ENCODE data around the gene MPV17.
"Not testable (repeated sequence)": the region's sequence is repeated elsewhere in the genome, so short reads cannot be mapped to it uniquely, and the experiment has no call there.

The MPV17 gene, protein sequence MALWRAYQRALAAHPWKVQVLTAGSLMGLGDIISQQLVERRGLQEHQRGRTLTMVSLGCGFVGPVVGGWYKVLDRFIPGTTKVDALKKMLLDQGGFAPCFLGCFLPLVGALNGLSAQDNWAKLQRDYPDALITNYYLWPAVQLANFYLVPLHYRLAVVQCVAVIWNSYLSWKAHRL

DNA sequence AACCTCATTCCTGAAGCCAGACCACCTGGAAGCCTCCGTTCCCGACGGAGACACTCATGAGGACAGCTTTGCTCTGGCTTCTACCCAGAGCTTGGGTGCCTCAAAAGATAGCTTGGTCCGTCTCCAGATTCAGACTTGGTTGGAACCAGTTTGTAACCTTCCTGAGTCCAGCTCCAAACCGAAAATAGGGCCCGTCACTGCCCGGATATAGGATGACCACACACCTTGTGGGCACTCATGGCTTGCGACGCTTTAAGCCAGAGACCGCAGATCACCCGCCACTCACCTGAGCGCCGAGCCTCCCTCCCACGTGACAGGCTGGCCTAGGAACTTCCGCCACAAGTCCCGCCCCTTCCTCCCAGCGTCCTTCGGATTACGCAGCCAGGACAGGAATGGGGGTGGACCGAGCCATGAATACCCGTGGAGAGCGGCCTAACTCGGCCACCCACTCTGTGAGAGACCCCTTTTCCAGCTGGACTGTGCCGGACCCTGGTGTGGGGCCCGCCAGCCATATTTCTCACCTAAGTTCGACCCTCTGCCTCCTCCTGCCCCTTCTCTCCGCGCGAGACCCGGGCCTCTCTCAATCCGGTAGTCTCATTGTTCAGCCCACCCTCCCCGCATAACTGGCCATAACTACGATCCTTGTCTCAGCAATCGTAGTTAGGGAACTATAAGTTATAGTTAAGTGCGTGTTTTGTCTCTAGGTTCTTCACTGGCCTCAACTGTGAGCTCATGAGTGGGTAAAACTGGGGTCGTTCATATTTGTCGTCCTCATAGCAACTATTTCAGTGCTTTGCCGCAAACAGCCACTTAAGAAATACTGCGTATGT, at the start of gene MPV17:
TSS of gene MPV17 (minus strand) at position 332 of the 830 bp plus-strand sequence. CDS start 580 bp downstream, outside the sequence.
- DNase-seq (ENCODE audit: low spot score) = peak; percentile 95

DNA sequence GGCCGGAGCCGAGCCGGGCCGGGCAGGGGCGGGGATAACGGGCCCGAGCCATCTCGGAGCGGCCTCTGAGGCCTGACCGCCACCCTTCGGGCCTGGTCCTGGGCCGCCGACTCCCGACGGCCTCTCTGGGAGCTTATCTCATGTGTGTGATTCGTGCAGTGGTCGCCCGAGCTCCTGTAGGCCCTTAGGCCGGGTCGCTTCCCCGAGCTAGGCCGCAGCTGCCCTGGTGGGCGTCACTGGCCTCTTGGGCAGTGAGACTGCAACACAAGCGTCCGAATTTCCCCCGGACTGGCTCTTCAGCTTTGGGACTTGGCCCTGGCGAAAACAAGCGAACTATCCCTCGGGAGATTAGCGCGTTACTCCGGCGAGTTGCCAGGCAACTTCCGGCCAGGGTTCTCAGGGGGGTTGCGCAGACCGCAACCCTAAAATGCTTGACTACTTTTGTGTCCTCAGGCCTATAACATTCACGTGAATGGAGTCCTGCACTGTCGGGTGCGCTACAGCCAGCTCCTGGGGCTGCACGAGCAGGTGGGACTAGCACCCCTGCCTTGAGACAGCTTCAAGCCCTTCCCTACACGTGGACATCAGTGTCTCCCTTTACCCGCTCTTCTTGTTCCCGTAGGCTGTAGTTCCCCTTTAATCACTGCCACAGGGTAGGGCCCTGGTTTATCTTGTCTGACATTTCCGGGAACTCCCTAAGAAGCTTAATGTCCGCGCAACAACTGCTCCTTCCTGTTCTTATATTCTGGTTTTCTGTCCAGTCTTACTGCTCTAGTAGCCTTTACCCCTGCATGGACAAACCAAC, 48.1 kb upstream of the MPV17 start:
- peak; percentile 50 for DNase-seq (ENCODE audit: low spot score)

DNA sequence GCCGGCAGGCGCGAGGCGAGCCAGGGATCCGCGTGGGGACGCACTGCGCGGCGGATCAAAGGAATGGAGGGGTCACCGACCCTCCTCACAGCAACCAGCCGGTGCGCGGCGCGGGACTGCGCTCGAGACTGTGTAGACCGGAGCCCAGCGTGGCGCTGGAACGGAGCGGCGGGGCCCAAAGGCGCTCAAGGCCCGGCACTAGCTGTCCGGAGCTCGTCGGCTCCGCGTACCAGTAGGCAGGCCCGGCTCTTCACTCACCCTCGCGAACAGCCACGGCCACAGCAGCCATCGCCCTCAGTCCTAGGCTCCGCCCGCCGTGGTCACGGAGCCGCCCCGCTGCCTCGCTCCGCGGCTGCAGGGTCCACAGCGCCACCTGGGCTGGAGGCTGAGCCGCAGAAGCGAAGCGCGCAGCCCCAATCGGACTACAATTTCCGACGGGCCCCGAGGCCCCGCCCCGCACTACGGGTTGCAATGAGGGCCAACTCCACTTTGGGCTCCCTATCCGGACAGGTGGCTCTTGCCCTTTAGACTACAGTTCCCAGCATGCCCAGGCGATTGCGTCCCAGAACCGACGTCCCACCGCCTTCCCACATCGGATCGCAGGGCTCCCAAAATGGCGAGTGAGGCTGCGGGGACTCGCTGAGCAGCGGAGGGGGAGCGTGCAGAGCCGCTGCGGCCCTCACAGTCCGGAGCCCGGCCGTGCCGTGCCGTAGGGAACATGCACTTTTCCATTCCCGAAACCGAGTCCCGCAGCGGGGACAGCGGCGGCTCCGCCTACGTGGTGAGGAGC, 47.3 kb upstream of the MPV17 start, which contains the start of the genes EIF2B4 and SNX17:
TSS of gene EIF2B4 (minus strand) at position 313 of the 790 bp plus-strand sequence. CDS start at position 289, 24 bp downstream.
TSS of gene SNX17 (plus strand) at position 591 of the 790 bp plus-strand sequence. CDS start at position 719, 128 bp downstream.
- DNase-seq (ENCODE audit: low spot score) = peak; percentile 95

DNA sequence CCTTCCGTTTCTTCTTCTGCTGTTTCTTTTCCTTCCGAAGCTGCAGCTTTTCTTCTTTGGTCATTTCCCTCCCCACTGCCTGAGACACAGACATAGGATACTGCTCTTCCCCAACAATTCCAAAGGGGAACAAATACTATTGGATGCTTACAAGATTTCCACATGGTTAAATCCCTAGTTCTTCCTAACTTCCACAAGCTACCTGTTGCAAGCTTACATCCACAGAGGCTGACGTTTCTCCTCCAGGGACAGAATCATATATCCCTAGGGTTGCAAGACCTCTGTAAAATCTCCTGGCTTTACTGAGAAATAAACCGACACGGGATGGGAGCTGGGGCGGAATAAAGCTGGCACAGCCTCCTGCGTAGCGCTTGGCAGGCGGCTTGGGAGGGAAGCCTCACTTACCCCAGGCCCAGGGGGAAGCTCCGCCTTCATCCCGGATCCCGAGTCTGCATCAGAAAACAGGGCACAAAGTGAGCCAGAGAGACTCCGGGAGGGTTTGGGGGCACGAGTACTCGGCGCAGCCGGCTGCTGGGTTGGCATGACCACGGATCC, 46.7 kb upstream of the MPV17 start:
- peak; percentile 61 for DNase-seq (ENCODE audit: low spot score)

DNA sequence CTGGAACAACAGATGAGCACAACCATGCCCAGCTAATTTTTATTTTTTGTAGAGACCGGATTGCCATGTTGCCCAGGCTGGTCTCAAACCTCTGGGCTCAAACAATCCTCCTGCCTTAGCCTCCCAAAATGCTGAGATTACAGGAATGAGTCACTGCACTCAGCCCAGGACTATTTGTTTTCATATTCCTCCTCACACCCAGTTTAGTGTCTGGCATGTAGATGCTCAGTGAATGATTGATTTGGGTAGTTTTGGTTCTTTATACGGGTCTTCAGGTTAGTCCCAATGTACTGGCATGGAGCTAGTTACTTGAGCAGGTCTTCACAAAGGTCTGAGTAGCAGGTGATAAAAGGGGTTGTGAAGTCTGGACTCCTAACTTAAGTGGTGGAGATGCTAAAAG, 41.0 kb upstream of the MPV17 start:
- DNase-seq (ENCODE audit: low spot score) = no peak

DNA sequence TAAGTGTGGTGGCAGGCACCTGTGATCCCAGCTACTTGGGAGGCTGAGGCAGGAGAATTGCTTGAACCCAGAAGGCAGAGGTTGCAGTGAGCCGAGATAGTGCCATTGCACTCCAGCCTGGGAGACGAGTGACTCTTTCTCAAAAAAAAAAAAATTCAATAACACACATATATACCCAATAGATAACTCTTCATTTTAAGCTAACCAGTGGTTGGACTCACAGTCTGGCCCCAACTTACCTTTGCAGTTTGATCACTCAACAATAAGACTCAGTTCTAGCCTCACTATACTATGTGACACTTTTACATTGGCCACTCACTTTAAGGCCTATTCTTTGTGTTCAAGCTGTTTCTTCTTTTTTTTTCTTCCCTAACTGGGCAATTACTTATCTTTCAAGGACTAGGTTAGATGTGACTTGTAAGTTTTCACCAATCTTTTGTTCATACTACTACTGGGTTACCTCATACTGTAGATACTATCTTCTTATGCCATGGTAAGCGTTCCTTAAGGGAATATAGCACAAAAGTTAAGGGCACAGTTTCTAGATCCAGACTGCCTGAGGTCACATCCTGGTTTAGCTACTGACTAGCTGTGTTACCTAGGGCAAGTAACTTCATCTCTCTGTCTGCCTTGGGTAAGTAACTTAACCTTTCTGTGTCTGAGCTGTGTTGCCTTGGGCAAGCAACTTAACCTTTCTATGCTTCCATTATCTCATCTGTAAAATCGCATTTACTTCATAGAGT, 40.0 kb upstream of the MPV17 start:
- no peak for DNase-seq (ENCODE audit: low spot score)

DNA sequence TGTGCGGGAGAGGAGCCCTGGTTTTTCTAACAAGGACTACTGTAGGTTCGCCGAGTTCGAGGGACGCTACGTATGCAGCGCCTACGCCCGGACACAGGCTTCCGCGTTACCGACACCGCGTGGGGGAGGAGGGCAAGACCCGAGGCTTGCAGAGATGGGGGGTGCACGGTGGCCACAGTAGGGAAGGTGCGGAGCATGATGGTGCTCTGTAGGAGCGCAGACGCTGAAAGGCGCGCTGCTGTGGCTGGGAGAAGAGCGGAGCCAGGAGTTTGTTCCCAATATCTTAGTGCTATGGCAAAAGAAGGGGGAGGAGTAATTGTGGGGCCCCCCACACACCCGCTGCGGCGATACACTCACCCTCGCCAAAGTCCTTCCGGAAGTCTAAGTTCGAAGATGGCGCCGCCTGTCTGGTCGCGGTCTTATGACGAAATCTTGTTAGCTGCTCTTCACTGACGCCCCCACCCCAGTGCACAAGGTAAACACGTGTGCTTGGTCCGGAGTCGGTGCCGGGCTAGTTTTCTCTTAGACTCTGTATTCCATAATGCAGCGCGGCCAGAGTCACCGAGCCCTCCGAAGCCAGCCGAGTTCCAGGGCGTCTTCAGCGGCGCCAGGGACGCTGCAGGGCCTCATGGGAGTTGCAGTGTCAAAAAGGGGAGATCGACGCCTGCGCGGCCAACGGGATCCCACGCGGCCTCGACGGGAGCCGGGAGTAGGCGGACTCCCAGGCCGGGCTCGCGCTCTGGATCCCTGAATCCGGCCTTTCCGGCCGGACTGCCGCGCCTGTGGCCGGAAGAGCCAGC, 33.7 kb upstream of the MPV17 start, which contains the start of gene GTF3C2:
TSS of gene GTF3C2 (minus strand) at position 383 of the 800 bp plus-strand sequence. CDS start 13,210 bp downstream, outside the sequence.
- peak; percentile 91 for DNase-seq (ENCODE audit: low spot score)

DNA sequence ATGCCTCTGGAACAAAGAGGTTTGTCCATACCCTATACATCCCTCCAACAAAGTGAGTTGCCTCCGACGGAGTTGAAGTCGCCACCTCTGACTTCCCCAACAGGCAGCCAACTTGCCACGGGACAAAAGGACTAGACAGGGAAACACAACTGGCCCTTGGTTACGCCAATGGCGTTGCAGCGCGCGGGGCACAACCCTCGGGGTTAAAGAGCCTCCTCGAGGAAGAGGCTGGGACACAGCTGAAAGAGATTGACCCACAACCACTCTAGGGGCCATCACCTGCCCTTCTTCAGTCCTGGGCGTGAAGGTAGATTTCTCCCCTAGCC, 33.1 kb upstream of the MPV17 start:
- DNase-seq (ENCODE audit: low spot score) = no peak

DNA sequence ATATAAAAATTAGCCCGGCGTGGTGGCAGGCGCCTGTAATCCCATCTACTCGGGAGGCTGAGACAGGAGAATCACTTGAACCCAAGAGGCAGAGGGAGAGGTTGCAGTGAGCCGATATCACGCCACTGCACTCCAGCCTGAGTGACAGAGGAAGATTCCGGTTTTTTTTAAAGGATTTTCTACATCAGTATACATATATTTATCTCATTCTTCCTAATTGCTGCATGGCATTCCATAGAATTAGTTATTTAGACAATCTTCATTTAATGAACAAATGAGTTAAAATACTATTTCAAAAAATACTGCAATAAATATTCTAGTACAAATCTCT, 31.7 kb upstream of the MPV17 start:
- no peak for DNase-seq (ENCODE audit: low spot score)

DNA sequence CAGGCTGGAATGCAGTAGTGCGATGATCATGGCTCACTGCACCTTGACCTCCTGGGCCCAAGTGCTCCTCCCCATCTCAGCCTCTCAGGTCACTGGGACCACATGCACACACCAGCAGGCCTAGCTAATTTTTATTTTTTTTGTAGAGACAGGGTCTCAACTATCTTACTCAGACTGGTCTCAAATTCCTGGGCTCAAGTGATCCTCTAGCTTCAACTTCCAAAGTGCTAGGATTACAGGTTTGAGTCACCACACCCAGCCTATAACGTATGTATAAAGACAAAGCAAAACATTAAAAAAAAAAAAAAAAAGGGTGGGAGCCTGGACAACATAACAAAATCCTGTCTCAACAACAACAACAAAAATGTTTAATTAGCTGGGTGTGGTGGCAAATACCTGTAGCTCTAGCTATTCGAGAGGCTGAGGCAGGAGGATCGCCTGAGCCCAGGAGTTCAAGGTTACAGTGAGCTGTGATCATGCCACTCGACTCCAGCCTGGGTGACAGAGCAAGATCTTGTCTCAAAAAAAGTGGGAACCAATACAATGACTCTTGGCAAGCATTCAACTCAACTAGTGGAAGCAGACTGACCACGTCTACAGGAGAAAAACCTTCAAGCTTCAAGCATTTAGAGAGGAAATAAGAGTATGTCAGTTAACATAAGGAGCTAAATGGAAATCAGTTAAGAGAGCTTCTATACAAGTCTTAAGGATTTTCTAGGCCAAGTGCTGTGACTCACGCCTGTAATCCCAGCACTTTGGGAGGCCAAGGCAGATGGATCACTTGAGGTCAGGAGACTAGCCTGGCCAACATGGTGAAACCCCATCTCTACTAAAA, 31.1 kb upstream of the MPV17 start:
- DNase-seq (ENCODE audit: low spot score) = no peak

DNA sequence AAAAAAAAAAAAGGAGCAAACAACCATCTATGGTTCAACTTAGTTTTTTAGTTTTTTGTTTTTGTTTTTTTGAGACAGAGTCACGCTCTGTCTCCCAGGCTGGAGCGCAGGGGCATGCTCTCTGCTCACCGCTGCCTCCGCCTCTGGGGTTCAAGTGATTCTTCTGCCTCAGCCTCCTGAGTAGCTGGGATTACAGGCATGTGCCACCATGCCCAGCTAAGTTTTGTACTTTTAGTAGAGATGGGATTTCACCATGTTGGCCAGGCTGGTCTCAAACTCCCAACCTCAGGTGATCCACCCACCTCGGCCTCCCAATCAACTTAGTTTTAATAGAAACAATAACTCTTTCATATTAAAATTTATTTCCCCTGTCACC, 30.5 kb upstream of the MPV17 start:
- not testable (repeated sequence) for DNase-seq (ENCODE audit: low spot score)

DNA sequence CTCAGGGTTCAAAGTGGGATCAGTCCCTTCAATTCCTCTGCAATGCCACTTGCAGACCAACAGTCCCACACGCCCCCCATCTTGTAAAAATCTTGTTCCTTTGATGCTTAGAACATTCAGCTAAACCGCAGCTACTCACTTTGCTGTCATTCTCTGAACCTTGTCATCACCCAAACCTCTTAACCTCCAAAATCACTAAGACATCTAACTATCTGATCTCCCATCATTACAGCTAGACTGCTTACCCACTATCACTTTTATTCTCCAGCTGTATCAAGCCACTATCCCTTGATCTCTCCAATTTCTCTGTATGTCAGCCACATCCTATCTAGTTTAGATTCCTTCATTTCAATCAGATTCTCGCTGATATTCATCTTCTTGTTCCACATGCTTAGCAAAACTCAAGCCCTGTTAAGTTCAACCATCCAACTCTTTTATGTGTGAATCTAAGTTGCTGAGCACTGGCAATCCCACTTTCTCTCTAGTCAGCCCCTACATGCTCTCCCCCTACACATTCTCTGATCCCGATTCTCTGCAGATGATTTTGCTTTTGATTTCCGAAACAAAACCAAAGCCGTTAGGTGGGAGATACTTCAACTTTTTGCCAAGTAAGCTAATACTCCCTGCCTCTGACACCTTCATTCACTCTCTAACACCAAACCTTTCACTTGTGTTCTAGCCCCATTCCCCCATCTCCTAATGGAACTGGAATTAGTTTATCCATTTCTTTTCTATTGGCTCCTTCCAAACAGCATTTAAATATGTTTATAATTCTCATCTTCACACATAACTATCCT, 29.1 kb upstream of the MPV17 start:
- DNase-seq (ENCODE audit: low spot score) = no peak

DNA sequence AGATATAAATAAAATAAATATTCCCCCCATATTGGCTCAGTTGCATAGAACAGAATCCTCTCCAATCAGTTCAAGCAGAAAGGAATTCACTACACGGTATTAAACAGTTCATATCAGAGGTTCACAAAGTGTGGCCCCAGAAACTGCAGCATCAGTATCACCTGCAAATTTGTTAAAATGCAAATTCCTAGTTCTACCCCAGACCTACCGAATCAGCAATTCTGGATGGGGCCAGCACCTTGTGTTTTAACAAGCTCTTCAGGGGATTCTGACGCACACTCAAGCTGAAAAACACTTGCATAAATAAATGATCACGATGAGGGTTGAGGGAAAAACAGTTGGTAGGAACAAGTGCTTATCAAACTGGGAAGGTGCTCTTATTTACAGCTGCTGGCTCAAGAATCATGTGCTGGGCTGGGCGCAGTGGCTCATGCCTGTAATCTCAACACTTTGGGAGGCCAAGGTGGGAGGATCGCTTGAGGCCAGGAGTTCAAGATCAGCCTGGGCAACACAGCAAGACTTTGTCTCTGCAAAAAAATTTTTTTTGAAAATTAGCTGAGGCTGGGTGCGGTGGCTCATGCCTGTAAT, 27.3 kb upstream of the MPV17 start:
- DNase-seq (ENCODE audit: low spot score) = peak; percentile 14

DNA sequence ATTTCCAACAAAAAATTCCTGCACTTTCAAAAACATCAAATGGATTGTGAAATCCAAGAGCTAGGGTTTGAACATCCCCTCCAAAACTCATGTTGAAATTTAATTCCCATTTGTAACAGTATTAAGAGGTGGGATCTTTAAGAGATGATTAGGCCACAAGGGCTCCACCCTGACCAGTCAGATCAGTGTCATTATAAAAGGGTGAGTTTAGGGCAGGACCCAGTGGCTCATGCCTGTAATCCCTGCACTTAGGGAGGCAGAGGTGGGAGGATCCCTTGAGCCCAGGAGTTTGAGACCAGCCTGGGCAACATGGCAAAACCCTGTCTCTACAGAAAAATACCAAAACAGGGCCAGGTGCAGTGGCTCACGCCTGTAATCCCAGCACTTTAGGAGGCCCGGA, 24.7 kb upstream of the MPV17 start:
- DNase-seq (ENCODE audit: low spot score) = no peak

DNA sequence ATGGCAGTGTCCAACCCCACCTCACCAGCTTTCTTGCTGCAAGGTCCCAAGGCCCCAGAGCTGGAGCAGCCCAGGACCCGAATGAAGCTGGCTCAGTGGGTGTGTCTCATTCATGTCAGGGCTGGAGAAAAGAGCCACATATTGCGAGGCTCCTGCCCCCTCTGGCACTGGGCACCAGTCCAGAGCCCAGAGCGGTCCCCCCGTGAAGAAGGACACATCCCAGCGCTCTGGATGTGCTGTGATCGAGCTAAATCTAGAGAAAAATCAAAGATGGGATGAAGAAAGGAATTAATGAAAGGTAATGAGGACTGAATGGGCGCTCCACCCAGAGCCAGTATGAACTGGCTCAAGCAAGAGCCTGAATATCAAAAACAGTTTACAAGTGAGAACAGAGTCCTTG, 13.3 kb upstream of the MPV17 start:
- DNase-seq (ENCODE audit: low spot score) = no peak

DNA sequence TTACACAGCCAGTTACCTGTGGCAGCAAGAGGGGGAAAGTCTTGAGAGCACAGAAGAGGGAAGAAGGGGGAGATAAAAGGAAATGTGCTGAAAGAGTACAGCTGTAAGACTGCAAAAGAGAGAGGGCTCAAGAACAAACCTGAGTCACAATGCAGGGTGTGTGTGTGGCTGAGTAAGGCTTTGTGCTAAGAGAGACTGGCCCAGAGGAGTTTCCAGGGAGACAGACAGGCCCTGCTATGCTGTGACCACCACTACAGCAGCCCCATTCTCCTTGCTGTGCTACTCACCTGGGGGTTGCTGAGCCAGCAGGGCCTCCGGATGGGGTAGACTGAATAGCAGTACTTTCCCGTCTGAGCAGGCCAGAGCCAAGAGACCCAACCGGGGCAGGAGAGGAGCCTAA, 12.4 kb upstream of the MPV17 start:
- DNase-seq (ENCODE audit: low spot score) = no peak

DNA sequence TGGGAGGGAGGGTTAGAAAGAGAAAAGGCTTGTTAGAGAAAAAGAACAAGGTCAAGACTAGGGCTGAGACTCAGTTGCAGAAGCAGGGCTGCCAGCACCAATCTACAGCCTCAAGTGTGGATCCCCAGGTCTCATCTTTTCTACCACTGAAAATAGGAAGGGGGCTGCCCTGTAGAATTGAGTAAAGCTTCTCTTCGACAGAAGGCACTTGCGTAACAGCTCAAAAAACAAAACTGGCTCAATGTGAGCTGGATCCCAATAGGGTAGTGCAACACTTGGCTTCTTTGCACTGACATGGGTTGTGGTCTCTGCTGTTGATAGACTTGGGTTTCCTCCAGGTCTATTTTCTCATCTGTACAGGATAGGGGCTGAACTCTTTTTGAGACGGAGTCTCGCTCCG, 1.8 kb upstream of the MPV17 start:
- DNase-seq (ENCODE audit: low spot score) = no peak
